B cell (primary cell): ENCODE measurements around the gene PTCD1. TPM values are rescaled to one million over a fixed set of nuclear protein-coding genes. Genes with fewer than 3 reads are reported as not detected.

Experiments used
- ATAC-seq: fragments of 200-7000 bp; cut with Tn5 transposase; one replicate; pipeline ENCODE4 v1.10.0; 2021; ENCODE audit warnings: low read depth, mild to moderate bottlenecking, moderate number of reproducible peaks, moderate library complexity
- CTCF ChIA-PET: fragments of 350-600 bp; sonication (Branson Sonifier 250); formaldehyde crosslinking; loops from one replicate; lab custom pipeline; 2021; ENCODE audit warnings: antibody characterized with exemption, inconsistent platforms; lab: Charles Lee
- POLR2A ChIA-PET: fragments of 350-600 bp; sonication (Branson Sonifier 250); formaldehyde crosslinking; loops from one replicate; lab custom pipeline; 2021; ENCODE audit warnings: antibody characterized with exemption; lab: Charles Lee
- DNase-seq: peaks from one replicate; pipeline ENCODE4 v3.0.0; 2013
- H2AFZ ChIP-seq: 2 replicates; pipeline ENCODE4 v1.6.1; 2012; ENCODE audit warnings: mild to moderate bottlenecking, low read depth, low read length; ENCODE audit not compliant: insufficient read depth, poor library complexity, severe bottlenecking
- H3K27ac ChIP-seq, 2 donors: 1 replicate in 1 of 2; 2 replicates in 1 of 2; pipeline ENCODE4 v1.5.1; 2012 to 2013; ENCODE audit warnings: low read length in 2 of 2, mild to moderate bottlenecking in 2 of 2, moderate library complexity in 1 of 2
- H3K27me3 ChIP-seq, 4 experiments: fragments of 200-600 bp in 1 of 4; sonication (generic) in 1 of 4; replicated peaks in 1 of 4; 1 replicate in 2 of 4; 2 replicates in 2 of 4; pipeline versions ENCODE4 v1.6.1 to v1.7.0; 2013 to 2016; ENCODE audit warnings: low read length in 3 of 4, mild to moderate bottlenecking in 2 of 4, mixed read lengths in 1 of 4, moderate library complexity in 1 of 4; ENCODE audit not compliant: insufficient read depth in 4 of 4, control insufficient read depth in 3 of 4; ENCODE audit errors: control extremely low read depth in 1 of 4
- H3K36me3 ChIP-seq, 2 experiments: replicated peaks in 1 of 2; 1 replicate in 1 of 2; 2 replicates in 1 of 2; pipeline versions ENCODE4 v1.6.1 to v1.7.1; 2013; ENCODE audit warnings: low read length in 1 of 2; ENCODE audit not compliant: insufficient read depth in 2 of 2, control insufficient read depth in 1 of 2; ENCODE audit errors: control extremely low read depth in 1 of 2, extremely low read depth in 1 of 2
- H3K4me1 ChIP-seq, 2 donors: fragments of 200-600 bp in 1 of 2; sonication (generic) in 1 of 2; 1 replicate in 1 of 2; 2 replicates in 1 of 2; pipeline versions ENCODE4 v1.5.1 to v1.6.1; 2013 to 2017; ENCODE audit warnings: low read length in 2 of 2; ENCODE audit not compliant: control insufficient read depth in 2 of 2, insufficient read depth in 2 of 2
- H3K4me2 ChIP-seq: replicated peaks from 2 replicates; pipeline ENCODE3; 2012; ENCODE audit warnings: mild to moderate bottlenecking, low read depth, low read length; ENCODE audit not compliant: poor library complexity, severe bottlenecking
- H3K4me3 ChIP-seq, 5 experiments: fragments of 200-600 bp in 1 of 5; sonication (generic) in 1 of 5; 1 replicate in 3 of 5; 2 replicates in 2 of 5; pipeline versions ENCODE4 v1.5.1 to v1.7.0; 2011 to 2016; ENCODE audit warnings: low read length in 4 of 5, mild to moderate bottlenecking in 4 of 5, low read depth in 2 of 5, control low read depth in 1 of 5, moderate library complexity in 1 of 5; ENCODE audit not compliant: insufficient read depth in 1 of 5; ENCODE audit errors: control extremely low read depth in 1 of 5, extremely low read depth in 1 of 5
- H3K79me2 ChIP-seq: fragments of 200-600 bp; sonication (generic); one replicate; pipeline ENCODE4 v1.6.0; 2016; ENCODE audit warnings: low read length; ENCODE audit not compliant: control insufficient read depth, insufficient read depth
- H3K9ac ChIP-seq: fragments of 200-600 bp; sonication (generic); 2 replicates; pipeline ENCODE4 v1.6.1; 2017; ENCODE audit warnings: mild to moderate bottlenecking, low read length, moderate library complexity
- H3K9me3 ChIP-seq, 3 donors: one replicate each; pipeline versions ENCODE4 v1.6.1 to v1.7.1; 2013; ENCODE audit warnings: low read length in 2 of 3; ENCODE audit not compliant: control insufficient read depth in 2 of 3, insufficient read depth in 1 of 3; ENCODE audit errors: control extremely low read depth in 1 of 3
- H4K20me1 ChIP-seq: 2 replicates; pipeline ENCODE4 v1.6.0; 2012; ENCODE audit warnings: mild to moderate bottlenecking, low read length; ENCODE audit not compliant: insufficient read depth, control insufficient read depth, poor library complexity, severe bottlenecking
- H3K27ac Mint-ChIP-seq: one replicate; pipeline ENCODE4 v1.8.0; 2021; ENCODE audit warnings: mixed read lengths
- H3K27me3 Mint-ChIP-seq: one replicate; pipeline ENCODE4 v1.8.0; 2021; ENCODE audit warnings: mixed read lengths
- H3K4me1 Mint-ChIP-seq: one replicate; pipeline ENCODE4 v1.8.0; 2021; ENCODE audit warnings: mixed read lengths
- H3K4me3 Mint-ChIP-seq: one replicate; pipeline ENCODE4 v1.8.0; 2021; ENCODE audit warnings: mixed read lengths
- H3K9me3 Mint-ChIP-seq: one replicate; pipeline ENCODE4 v1.8.0; 2022; ENCODE audit warnings: mixed read lengths; ENCODE audit not compliant: insufficient read depth
- CTCF ChIP-seq: fragments of 200-600 bp; IDR thresholded peaks from one replicate; pipeline ENCODE4 v1.8.0; 2022; ENCODE audit warnings: antibody characterized with exemption, mild to moderate bottlenecking
- EZH2 ChIP-seq: IDR thresholded peaks from 2 replicates; pipeline ENCODE4 v1.6.1; 2012; ENCODE audit warnings: borderline replicate concordance, low read depth, mild to moderate bottlenecking, moderate library complexity, low read length; ENCODE audit not compliant: insufficient read depth, poor library complexity, severe bottlenecking
- WGBS: methylation state at CpG from one replicate; pipeline ENCODE4 v1.1.5; 2013; ENCODE audit warnings: missing lambda C conversion rate; ENCODE audit not compliant: insufficient coverage; 5-methylcytosine and 5-hydroxymethylcytosine counted together
- intact Hi-C: fragments of 100-400 bp; cut with micrococcal nuclease; formaldehyde crosslinking; loops from one replicate; pipeline ENCODE4 v1.10.0; 2022
- polyA plus RNA-seq: library from polyadenylated mRNA; depleted of rRNA; stranded (reverse); fragments of >200 nt; gene quantifications from 2 replicates; pipeline ENCODE4 v1.2.3, GENCODE V29; 2012
- total RNA-seq, 2 donors: library from RNA; stranded (reverse); fragments of 120-200 nt in 1 of 2; gene quantifications; 1 replicate in 1 of 2; 2 replicates in 1 of 2; pipeline versions ENCODE4 v1.2.3 to v1.2.4, GENCODE V29; 2013 to 2022

PTCD1 gene
- total and polyA plus RNA-seq, 2 donors (not counting 1 experiment from before 2014, with no cell fraction given), result 9.7 to 14.8 TPM

- WGBS, result 87% methylated on average over 5 of the region's 5 CpGs
- intact Hi-C loops, result no loop called here
- ATAC-seq, result no peak
- ChIA-PET CTCF (interaction anchor here (1.3 kb wide), 1 partner anchor 8 kb away, joined by 3 read pairs; no protein-coding TSS in a partner anchor), POLR2A (interaction anchor here (1.3 kb wide), 1 partner anchor 10 kb away, joined by 4 read pairs; the partner anchor contains the start of genes BUD31 and PDAP1)
- no peak overlapping the region for H3K4me3 Mint-ChIP-seq
- Histone ChIP-seq H3K9ac (no peak overlapping the region), H3K4me2 (no peak overlapping the region), H3K79me2 (peaks cover 4% of the 10 kb centered on the region), H3K27me3 (no peaks in the 10 kb centered on the region), H2AFZ (no peak overlapping the region), H3K27ac (peak overlapping the region in 1 of 2 donors; percentile 37), H3K4me3 (no peak overlapping the region), H4K20me1 (peaks cover 69% of the 10 kb centered on the region), H3K9me3 (no peaks in the 10 kb centered on the region), H3K4me1 (peaks cover 0 to under 1% of the 10 kb centered on the region in 2 donors), H3K36me3 (peaks cover 7 to 70% of the 10 kb centered on the region in 2 experiments)
- DNase-seq, result no peak
- H3K27me3 Mint-ChIP-seq, result no peaks in the 10 kb centered on the region
- H3K27ac Mint-ChIP-seq, result peak overlapping the region; percentile 70
- H3K9me3 Mint-ChIP-seq, result no peaks in the 10 kb centered on the region
- TF ChIP-seq EZH2 (no peak), CTCF (no peak)
- H3K4me1 Mint-ChIP-seq, result peaks cover 6% of the 10 kb centered on the region
Measured at GRCh38 chr7:99398891-99399445, 39.6 kb downstream of the PTCD1 start.

GRCh38 chr7:99397297-99397983, 41.2 kb downstream of the PTCD1 start:
- H3K4me3 ChIP-seq, result no peak overlapping the region
- Mint-ChIP-seq H3K27me3 (no peaks in the 10 kb centered on the region), H3K4me1 (peaks cover 18% of the 10 kb centered on the region), H3K27ac (peak overlapping the region; percentile 37), H3K9me3 (no peaks in the 10 kb centered on the region), H3K4me3 (no peak overlapping the region)
- TF ChIP-seq CTCF (no peak), EZH2 (no peak)
- 92% methylated on average over 12 of the region's 18 CpGs for WGBS
- H3K9ac ChIP-seq, result no peak overlapping the region
- H3K27me3 ChIP-seq, result no peaks in the 10 kb centered on the region
- ATAC-seq, result no peak
- ChIA-PET POLR2A (no interaction called here), CTCF (interaction anchor here (1.1 kb wide), 1 partner anchor 32 kb away, joined by 3 read pairs; no protein-coding TSS in a partner anchor)
- H4K20me1 ChIP-seq, result peaks cover 80% of the 10 kb centered on the region
- H3K9me3 ChIP-seq, result no peaks in the 10 kb centered on the region
- no peak overlapping the region for H2AFZ ChIP-seq
- H3K79me2 ChIP-seq, result peaks cover 12% of the 10 kb centered on the region
- intact Hi-C loops, result no loop called here
- H3K4me2 ChIP-seq, result no peak overlapping the region
- peaks cover 7 to 67% of the 10 kb centered on the region in 2 experiments for H3K36me3 ChIP-seq
- peak overlapping the region in 1 of 2 donors; percentile 37 for H3K27ac ChIP-seq
- peaks cover 8 to 14% of the 10 kb centered on the region in 2 donors for H3K4me1 ChIP-seq
- no peak for DNase-seq
